ENCODE results near the gene RAVER2. TPM values are rescaled to one million over a fixed set of nuclear protein-coding genes. Genes with fewer than 3 reads are reported as not detected.
"Not testable (repeated sequence)": the region's sequence is repeated elsewhere in the genome, so short reads cannot be mapped to it uniquely, and the experiment has no call there.

The RAVER2 gene
- total RNA-seq = 1 to 10 TPM; 2.3 to 2.5 TPM

GRCh38 chr1:64744492-64745180 is at the start of gene RAVER2:
TSS of gene RAVER2 (plus strand) at chr1:64745075. CDS start at chr1:64745173, 98 bp downstream.
- intact Hi-C loops (cut with micrococcal nuclease) = loop anchor here (1.0 to 10.0 kb wide), 12 partner anchors 58 to 940 kb away; partner anchors contain the start of genes AK4 and CACHD1
- H3K4me1 Mint-ChIP-seq (ENCODE audit: low read depth) = peaks cover 7% of the 10 kb centered on the region
- H3K27ac Mint-ChIP-seq = peak within 1 kb of the TSS; percentile 36
- H3K36me3 Mint-ChIP-seq (ENCODE audit: low read depth) = no peaks in the 10 kb centered on the region
- peaks cover 3% of the 10 kb centered on the region for H3K27me3 Mint-ChIP-seq (ENCODE audit: low read depth)
- CTCF ChIA-PET = interaction anchor here (0.7 to 1.4 kb wide), 4 partner anchors 78 to 512 kb away, joined by 3 to 6 read pairs (median 4); no protein-coding TSS in a partner anchor
- DNase-seq = peak; percentile 78
- no peaks in the 10 kb centered on the region for H3K9me3 Mint-ChIP-seq
- peak within 1 kb of the TSS; percentile 80 for H3K4me3 Mint-ChIP-seq

GRCh38 chr1:64696879-64697278 is 48.0 kb upstream of the RAVER2 start:
- no peak overlapping the region for H3K27ac Mint-ChIP-seq
- H3K36me3 Mint-ChIP-seq (ENCODE audit: low read depth) = no peaks in the 10 kb centered on the region
- no peaks in the 10 kb centered on the region for H3K27me3 Mint-ChIP-seq (ENCODE audit: low read depth)
- intact Hi-C loops (cut with micrococcal nuclease) = no loop called here
- no peaks in the 10 kb centered on the region for H3K4me1 Mint-ChIP-seq (ENCODE audit: low read depth)
- CTCF ChIA-PET = interaction anchor here (1.0 to 1.2 kb wide), 3 partner anchors 127 to 427 kb away, joined by 3 to 4 read pairs (median 3); no protein-coding TSS in a partner anchor
- H3K4me3 Mint-ChIP-seq = no peak overlapping the region
- DNase-seq = no peak
- no peaks in the 10 kb centered on the region for H3K9me3 Mint-ChIP-seq

GRCh38 chr1:64699327-64699726 is 45.5 kb upstream of the RAVER2 start:
- intact Hi-C loops (cut with micrococcal nuclease) = no loop called here
- CTCF ChIA-PET = no interaction called here
- Mint-ChIP-seq H3K27me3 (ENCODE audit: low read depth) (no peaks in the 10 kb centered on the region), H3K4me3 (no peak overlapping the region), H3K27ac (no peak overlapping the region), H3K4me1 (ENCODE audit: low read depth) (no peaks in the 10 kb centered on the region), H3K9me3 (no peaks in the 10 kb centered on the region), H3K36me3 (ENCODE audit: low read depth) (no peaks in the 10 kb centered on the region)
- DNase-seq = no peak

- Mint-ChIP-seq H3K36me3 (ENCODE audit: low read depth) (no peaks in the 10 kb centered on the region), H3K27me3 (ENCODE audit: low read depth) (no peaks in the 10 kb centered on the region), H3K9me3 (no peaks in the 10 kb centered on the region), H3K4me1 (ENCODE audit: low read depth) (no peaks in the 10 kb centered on the region), H3K27ac (no peak overlapping the region), H3K4me3 (no peak overlapping the region)
- intact Hi-C loops (cut with micrococcal nuclease) = no loop called here
- no peak for DNase-seq
- CTCF ChIA-PET = no interaction called here
Measured at GRCh38 chr1:64701071-64701470, 43.8 kb upstream of the RAVER2 start.

GRCh38 chr1:64701886-64702285 is 43.0 kb upstream of the RAVER2 start:
- intact Hi-C loops (cut with micrococcal nuclease) = no loop called here
- Mint-ChIP-seq H3K4me3 (no peak overlapping the region), H3K36me3 (ENCODE audit: low read depth) (no peaks in the 10 kb centered on the region), H3K9me3 (no peaks in the 10 kb centered on the region), H3K27me3 (ENCODE audit: low read depth) (no peaks in the 10 kb centered on the region), H3K27ac (no peak overlapping the region), H3K4me1 (ENCODE audit: low read depth) (no peaks in the 10 kb centered on the region)
- CTCF ChIA-PET = no interaction called here
- no peak for DNase-seq

GRCh38 chr1:64702670-64703069 is 42.2 kb upstream of the RAVER2 start:
- H3K4me3 Mint-ChIP-seq; DNase-seq; CTCF ChIA-PET; H3K4me1 Mint-ChIP-seq (ENCODE audit: low read depth); H3K27me3 Mint-ChIP-seq (ENCODE audit: low read depth); H3K27ac Mint-ChIP-seq; intact Hi-C loops (cut with micrococcal nuclease); H3K9me3 Mint-ChIP-seq; H3K36me3 Mint-ChIP-seq (ENCODE audit: low read depth): not testable (repeated sequence)

GRCh38 chr1:64703600-64703999 is 41.3 kb upstream of the RAVER2 start:
- Mint-ChIP-seq H3K9me3 (no peaks in the 10 kb centered on the region), H3K4me1 (ENCODE audit: low read depth) (no peaks in the 10 kb centered on the region), H3K4me3 (no peak overlapping the region), H3K27ac (no peak overlapping the region), H3K27me3 (ENCODE audit: low read depth) (no peaks in the 10 kb centered on the region), H3K36me3 (ENCODE audit: low read depth) (no peaks in the 10 kb centered on the region)
- no peak for DNase-seq
- intact Hi-C loops (cut with micrococcal nuclease) = no loop called here
- CTCF ChIA-PET = interaction anchor here (0.5 to 0.7 kb wide), 3 partner anchors 40 to 493 kb away, joined by 3 to 5 read pairs (median 3); no protein-coding TSS in a partner anchor

GRCh38 chr1:64705591-64705990 is 39.3 kb upstream of the RAVER2 start:
- no peaks in the 10 kb centered on the region for H3K36me3 Mint-ChIP-seq (ENCODE audit: low read depth)
- intact Hi-C loops (cut with micrococcal nuclease) = no loop called here
- H3K27me3 Mint-ChIP-seq (ENCODE audit: low read depth) = no peaks in the 10 kb centered on the region
- no peak overlapping the region for H3K27ac Mint-ChIP-seq
- no peaks in the 10 kb centered on the region for H3K4me1 Mint-ChIP-seq (ENCODE audit: low read depth)
- H3K4me3 Mint-ChIP-seq = no peak overlapping the region
- CTCF ChIA-PET = no interaction called here
- no peak for DNase-seq
- no peaks in the 10 kb centered on the region for H3K9me3 Mint-ChIP-seq

GRCh38 chr1:64711266-64711665 is 33.6 kb upstream of the RAVER2 start:
- Mint-ChIP-seq H3K36me3 (ENCODE audit: low read depth) (no peaks in the 10 kb centered on the region), H3K9me3 (no peaks in the 10 kb centered on the region), H3K27ac (no peak overlapping the region), H3K4me3 (no peak overlapping the region), H3K27me3 (ENCODE audit: low read depth) (peaks cover 5% of the 10 kb centered on the region), H3K4me1 (ENCODE audit: low read depth) (no peaks in the 10 kb centered on the region)
- intact Hi-C loops (cut with micrococcal nuclease) = no loop called here
- no peak for DNase-seq
- CTCF ChIA-PET = no interaction called here

GRCh38 chr1:64712049-64712448 is 32.8 kb upstream of the RAVER2 start:
- CTCF ChIA-PET = no interaction called here
- peaks cover 5% of the 10 kb centered on the region for H3K27me3 Mint-ChIP-seq (ENCODE audit: low read depth)
- no peaks in the 10 kb centered on the region for H3K36me3 Mint-ChIP-seq (ENCODE audit: low read depth)
- H3K4me3 Mint-ChIP-seq = no peak overlapping the region
- intact Hi-C loops (cut with micrococcal nuclease) = no loop called here
- H3K27ac Mint-ChIP-seq = no peak overlapping the region
- no peaks in the 10 kb centered on the region for H3K9me3 Mint-ChIP-seq
- no peak for DNase-seq
- no peaks in the 10 kb centered on the region for H3K4me1 Mint-ChIP-seq (ENCODE audit: low read depth)

GRCh38 chr1:64715186-64715585 is 29.7 kb upstream of the RAVER2 start:
- Mint-ChIP-seq H3K4me3 (no peak overlapping the region), H3K9me3 (peaks cover 8% of the 10 kb centered on the region), H3K27me3 (ENCODE audit: low read depth) (peaks cover 5% of the 10 kb centered on the region), H3K4me1 (ENCODE audit: low read depth) (no peaks in the 10 kb centered on the region), H3K27ac (no peak overlapping the region), H3K36me3 (ENCODE audit: low read depth) (no peaks in the 10 kb centered on the region)
- intact Hi-C loops (cut with micrococcal nuclease) = no loop called here
- CTCF ChIA-PET = interaction anchor here (0.6 kb wide), 1 partner anchor 305 kb away, joined by 4 read pairs; no protein-coding TSS in a partner anchor
- DNase-seq = no peak

- intact Hi-C loops (cut with micrococcal nuclease) = no loop called here
- Mint-ChIP-seq H3K9me3 (peaks cover 8% of the 10 kb centered on the region), H3K27me3 (ENCODE audit: low read depth) (peaks cover 5% of the 10 kb centered on the region), H3K4me3 (no peak overlapping the region), H3K27ac (no peak overlapping the region), H3K36me3 (ENCODE audit: low read depth) (no peaks in the 10 kb centered on the region), H3K4me1 (ENCODE audit: low read depth) (no peaks in the 10 kb centered on the region)
- no peak for DNase-seq
- CTCF ChIA-PET = no interaction called here
Measured at GRCh38 chr1:64721135-64721534, 23.7 kb upstream of the RAVER2 start.

- no peak overlapping the region for H3K4me3 Mint-ChIP-seq
- no peak overlapping the region for H3K27ac Mint-ChIP-seq
- no peak for DNase-seq
- no peaks in the 10 kb centered on the region for H3K36me3 Mint-ChIP-seq (ENCODE audit: low read depth)
- intact Hi-C loops (cut with micrococcal nuclease) = no loop called here
- peaks cover 5% of the 10 kb centered on the region for H3K27me3 Mint-ChIP-seq (ENCODE audit: low read depth)
- CTCF ChIA-PET = no interaction called here
- H3K9me3 Mint-ChIP-seq = peaks cover 8% of the 10 kb centered on the region
- no peaks in the 10 kb centered on the region for H3K4me1 Mint-ChIP-seq (ENCODE audit: low read depth)
Measured at GRCh38 chr1:64721576-64722145, 23.2 kb upstream of the RAVER2 start.
